CD4-positive, alpha-beta T cell (primary cell): Measurements from ENCODE around the gene KCTD20. TPM values are rescaled to one million over a fixed set of nuclear protein-coding genes. Genes with fewer than 3 reads are reported as not detected.
A peak's percentile ranks its signal among the peaks of the same experiment; 100 is the strongest.

Source experiments
- ATAC-seq: fragments of 200-7000 bp; cut with Tn5 transposase; one replicate; pipeline ENCODE4 v1.10.0; 2022; ENCODE audit warnings: mild to moderate bottlenecking; ENCODE audit not compliant: poor library complexity
- CTCF ChIA-PET: fragments of 350-600 bp; sonication (Branson Sonifier 250); formaldehyde crosslinking; loops from one replicate; lab custom pipeline; 2021; ENCODE audit warnings: antibody characterized with exemption, inconsistent platforms; lab: Charles Lee
- POLR2A ChIA-PET: fragments of 350-600 bp; sonication (Branson Sonifier 250); formaldehyde crosslinking; loops from one replicate; lab custom pipeline; 2021; ENCODE audit warnings: antibody characterized with exemption, inconsistent platforms; lab: Charles Lee
- DNase-seq, 14 experiments: peaks; one replicate each; pipeline ENCODE4 v3.0.0-alpha.2; 2013 to 2020; ENCODE audit warnings: mixed read lengths in 2 of 14
- H3K27ac ChIP-seq, 2 donors: one replicate each; pipeline versions ENCODE4 v1.5.1 to v1.7.0; 2013; ENCODE audit warnings: low read length in 2 of 2, low read depth in 1 of 2, mild to moderate bottlenecking in 1 of 2
- H3K27me3 ChIP-seq, 2 experiments: 1 replicate in 1 of 2; 2 replicates in 1 of 2; pipeline versions ENCODE4 v1.6.1 to v1.7.0; 2013; ENCODE audit warnings: low read length in 2 of 2, control low read depth in 1 of 2, mild to moderate bottlenecking in 1 of 2, moderate library complexity in 1 of 2; ENCODE audit not compliant: insufficient read depth in 2 of 2, control insufficient read depth in 1 of 2
- H3K36me3 ChIP-seq: one replicate; pipeline ENCODE4 v1.6.1; 2013; ENCODE audit warnings: low read length, control low read depth; ENCODE audit not compliant: insufficient read depth
- H3K4me1 ChIP-seq: one replicate; pipeline ENCODE4 v1.6.1; 2013; ENCODE audit warnings: low read length, control low read depth; ENCODE audit not compliant: insufficient read depth
- H3K4me3 ChIP-seq: one replicate; pipeline ENCODE4 v1.5.1; 2013; ENCODE audit warnings: mild to moderate bottlenecking, low read length, moderate library complexity
- H3K9me3 ChIP-seq, 2 experiments: 1 replicate in 1 of 2; 2 replicates in 1 of 2; pipeline versions ENCODE4 v1.6.1 to v1.7.0; 2013; ENCODE audit warnings: low read length in 2 of 2, mild to moderate bottlenecking in 2 of 2, control low read depth in 1 of 2, moderate library complexity in 1 of 2; ENCODE audit not compliant: control insufficient read depth in 1 of 2, insufficient read depth in 1 of 2
- H3K27ac Mint-ChIP-seq: one replicate; pipeline ENCODE4 v1.8.0; 2020; ENCODE audit warnings: mixed read lengths
- H3K27me3 Mint-ChIP-seq: one replicate; pipeline ENCODE4 v1.8.0; 2021; ENCODE audit warnings: mixed read lengths
- H3K36me3 Mint-ChIP-seq: one replicate; pipeline ENCODE4 v1.8.0; 2021; ENCODE audit warnings: low read depth, mixed read lengths
- H3K4me1 Mint-ChIP-seq: one replicate; pipeline ENCODE4 v1.8.0; 2021; ENCODE audit warnings: low read depth, mixed read lengths
- H3K4me3 Mint-ChIP-seq: one replicate; pipeline ENCODE4 v1.8.0; 2020; ENCODE audit warnings: mild to moderate bottlenecking, mixed read lengths
- H3K9me3 Mint-ChIP-seq: one replicate; pipeline ENCODE4 v1.8.0; 2020; ENCODE audit warnings: mixed read lengths
- intact Hi-C, 2 experiments: fragments of 100-400 bp; cut with DNase I in 1 of 2; cut with micrococcal nuclease in 1 of 2; formaldehyde crosslinking; loops; one replicate each; pipeline versions ENCODE4 v1.15.1 to v1.9.0; 2023 to 2025; cut with DNase I, micrococcal nuclease
- total RNA-seq, 174 experiments: library from RNA in 2 of 174; stranded (reverse) in 2 of 174; gene quantifications; one replicate each; pipeline ENCODE4 v1.2.3 and lab custom pipeline; 2021 to 2026
- TF ChIP-seq, protein P1 (sequence below): fragments of 200-600 bp; IDR thresholded peaks from one replicate; pipeline ENCODE4 v1.8.0; 2022; ENCODE audit warnings: antibody characterized with exemption, mild to moderate bottlenecking

Gene KCTD20
- total RNA-seq, 2 experiments from 2014 or later: 38.4 to 39.5 TPM

DNA sequence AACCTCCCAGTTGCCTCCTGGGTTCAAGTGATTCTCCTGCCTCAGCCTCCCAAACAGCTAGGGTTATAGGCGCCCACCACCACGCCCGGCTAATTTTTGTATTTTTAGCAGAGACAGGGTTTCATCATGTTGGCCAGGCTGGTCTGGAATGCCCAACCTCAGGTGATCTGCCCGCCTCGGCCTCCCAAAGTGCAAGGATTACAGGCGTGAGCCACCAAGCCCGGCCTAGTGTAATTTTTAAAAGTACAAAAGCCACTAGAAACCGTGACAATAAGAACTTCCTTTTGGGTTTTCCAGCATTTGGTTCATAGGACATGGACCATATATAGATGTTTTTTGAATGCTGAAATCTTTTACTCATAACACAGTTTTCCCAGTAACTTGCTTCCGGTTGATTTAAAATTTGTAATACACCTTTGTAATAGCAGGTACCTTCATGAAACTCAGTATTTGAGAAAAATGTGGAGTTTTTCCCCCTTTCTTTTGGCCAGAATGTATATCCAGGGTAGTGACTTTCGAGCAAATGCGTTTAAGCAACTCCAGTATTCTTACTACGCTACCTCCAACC lies 613 bp upstream of the KCTD20 start:
- TF ChIP-seq, protein P1, sequence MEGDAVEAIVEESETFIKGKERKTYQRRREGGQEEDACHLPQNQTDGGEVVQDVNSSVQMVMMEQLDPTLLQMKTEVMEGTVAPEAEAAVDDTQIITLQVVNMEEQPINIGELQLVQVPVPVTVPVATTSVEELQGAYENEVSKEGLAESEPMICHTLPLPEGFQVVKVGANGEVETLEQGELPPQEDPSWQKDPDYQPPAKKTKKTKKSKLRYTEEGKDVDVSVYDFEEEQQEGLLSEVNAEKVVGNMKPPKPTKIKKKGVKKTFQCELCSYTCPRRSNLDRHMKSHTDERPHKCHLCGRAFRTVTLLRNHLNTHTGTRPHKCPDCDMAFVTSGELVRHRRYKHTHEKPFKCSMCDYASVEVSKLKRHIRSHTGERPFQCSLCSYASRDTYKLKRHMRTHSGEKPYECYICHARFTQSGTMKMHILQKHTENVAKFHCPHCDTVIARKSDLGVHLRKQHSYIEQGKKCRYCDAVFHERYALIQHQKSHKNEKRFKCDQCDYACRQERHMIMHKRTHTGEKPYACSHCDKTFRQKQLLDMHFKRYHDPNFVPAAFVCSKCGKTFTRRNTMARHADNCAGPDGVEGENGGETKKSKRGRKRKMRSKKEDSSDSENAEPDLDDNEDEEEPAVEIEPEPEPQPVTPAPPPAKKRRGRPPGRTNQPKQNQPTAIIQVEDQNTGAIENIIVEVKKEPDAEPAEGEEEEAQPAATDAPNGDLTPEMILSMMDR: no peak

DNA sequence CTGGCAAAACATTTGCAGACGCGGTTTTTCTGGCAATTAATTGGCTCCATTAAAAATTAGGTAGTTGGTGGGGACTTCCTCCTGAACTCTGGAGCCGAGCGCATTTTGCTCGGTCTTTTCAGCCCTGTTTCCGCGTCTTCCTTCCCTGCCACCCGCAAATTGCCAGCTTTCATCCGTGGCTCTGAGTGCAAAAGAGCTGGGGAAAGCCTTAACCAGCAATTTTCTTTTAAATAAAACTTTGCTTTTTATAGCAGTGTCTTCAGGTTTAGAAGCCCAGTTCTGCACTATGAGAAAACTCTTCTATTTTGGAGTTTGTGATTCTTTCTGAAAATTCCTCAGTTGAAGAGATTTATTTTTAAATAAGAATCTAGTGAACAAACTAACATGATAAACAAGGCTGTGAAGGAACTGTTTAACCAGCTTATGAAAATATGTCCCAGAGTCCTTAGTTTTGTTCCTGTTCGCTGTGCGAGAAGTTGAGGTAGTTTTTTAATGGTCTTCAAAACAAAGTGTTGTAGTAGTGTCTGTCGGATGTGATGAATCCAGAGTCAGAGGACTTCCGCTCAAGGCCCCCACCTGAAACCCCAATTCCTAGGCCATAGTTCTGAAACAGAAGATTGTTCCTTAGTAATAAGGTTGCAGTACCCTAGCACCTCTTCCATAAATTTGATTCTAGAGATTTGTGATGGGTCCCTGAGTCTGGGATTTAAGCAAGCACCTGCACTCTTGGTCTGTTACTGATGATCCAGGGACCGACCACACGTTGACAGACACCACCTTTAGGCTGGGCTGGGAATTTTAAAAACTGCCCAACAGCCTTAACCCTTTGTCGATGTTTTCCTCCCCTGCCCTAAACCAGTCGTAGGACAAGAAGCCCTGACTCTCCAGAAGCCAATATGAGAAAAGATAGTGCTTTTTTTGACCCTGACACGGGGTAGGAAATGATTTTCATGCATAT lies 950 bp downstream of the KCTD20 start:
- Mint-ChIP-seq H3K36me3 (peaks cover 31% of the 10 kb centered on the region), H3K4me3 (peak overlapping the region; percentile 99), H3K27me3 (no peaks in the 10 kb centered on the region), H3K4me1 (peaks cover 67% of the 10 kb centered on the region), H3K27ac (peak overlapping the region; percentile 97), H3K9me3 (no peaks in the 10 kb centered on the region)
- POLR2A ChIA-PET: interaction anchor here (0.9 to 1.7 kb wide), 10 partner anchors 10 to 323 kb away, joined by 3 to 10 read pairs (median 4); no protein-coding TSS in a partner anchor
- H3K9me3 ChIP-seq: no peaks in the 10 kb centered on the region
- H3K4me1 ChIP-seq: peaks cover 27% of the 10 kb centered on the region
- no peaks in the 10 kb centered on the region for H3K27me3 ChIP-seq
- peak in 4 of 14 experiments; percentile 39 to 58 (median 49) for DNase-seq
- intact Hi-C loops: loop anchor here (1.0 to 10.0 kb wide), 6 partner anchors 20 to 416 kb away; partner anchors contain the start of genes MAPK14 (in 1 of the 2) and SRSF3 (in 1 of the 2)
- CTCF ChIA-PET: interaction anchor here (1.2 to 2.0 kb wide), 3 partner anchors 15 to 21 kb away, joined by 3 to 10 read pairs (median 7); no protein-coding TSS in a partner anchor
- H3K27ac ChIP-seq: peak overlapping the region; percentile 85 to 92
- H3K36me3 ChIP-seq: peaks cover 3% of the 10 kb centered on the region
- TF ChIP-seq, protein P1: no peak
- H3K4me3 ChIP-seq: peak overlapping the region; percentile 97
- ATAC-seq: no peak

More for the DNA sequence above, 613 bp upstream of the KCTD20 start:
- H3K36me3 Mint-ChIP-seq: peaks cover 22% of the 10 kb centered on the region
- peak overlapping the region; percentile 99 for H3K4me3 Mint-ChIP-seq
- intact Hi-C loops: loop anchor here (5.0 to 10.0 kb wide), 4 partner anchors 53 to 415 kb away; partner anchors contain the start of genes MAPK14 (in 1 of the 2) and SRSF3 (in 1 of the 2)
- H3K27ac Mint-ChIP-seq: peak overlapping the region; percentile 97
- no peaks in the 10 kb centered on the region for H3K9me3 Mint-ChIP-seq
- Histone ChIP-seq H3K27ac (peak overlapping the region; percentile 80 to 92), H3K4me3 (peak overlapping the region; percentile 97), H3K4me1 (peaks cover 26% of the 10 kb centered on the region), H3K9me3 (no peaks in the 10 kb centered on the region), H3K36me3 (no peaks in the 10 kb centered on the region), H3K27me3 (no peaks in the 10 kb centered on the region)
- ATAC-seq (no peak), DNase-seq (peak in 2 of 14 experiments; percentile 35 to 39)
- ChIA-PET CTCF (interaction anchor here (1.1 to 1.5 kb wide), 3 partner anchors 13 to 102 kb away, joined by 3 to 10 read pairs (median 4); no protein-coding TSS in a partner anchor), POLR2A (interaction anchor here (0.6 to 1.6 kb wide), 3 partner anchors 67 to 154 kb away, joined by 4 to 6 read pairs (median 4); no protein-coding TSS in a partner anchor)
- H3K27me3 Mint-ChIP-seq: no peaks in the 10 kb centered on the region
- peaks cover 57% of the 10 kb centered on the region for H3K4me1 Mint-ChIP-seq

DNA sequence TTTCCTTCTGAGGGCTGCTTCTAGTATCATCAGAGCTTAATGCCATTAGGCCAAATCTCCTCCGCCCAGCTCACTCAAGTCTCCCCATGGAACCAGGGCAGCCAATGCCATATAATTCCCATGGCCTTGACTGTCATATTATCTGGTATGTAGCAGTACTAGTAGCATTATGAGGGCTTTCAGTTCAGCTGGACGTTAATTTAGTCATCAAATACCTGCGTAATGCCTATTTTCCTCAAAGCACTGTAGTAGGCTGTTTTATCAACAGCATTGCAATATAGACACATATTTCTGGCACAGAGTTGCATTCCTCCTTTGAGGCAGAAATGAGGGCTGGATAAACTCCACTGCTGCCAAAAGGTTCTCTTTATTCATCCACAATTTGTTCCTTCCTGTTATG lies 1.7 kb downstream of the KCTD20 start:
- H3K4me1 Mint-ChIP-seq: peaks cover 70% of the 10 kb centered on the region

More for the DNA sequence above, 1.7 kb downstream of the KCTD20 start:
- Histone ChIP-seq H3K4me3 (peak overlapping the region; percentile 97), H3K9me3 (no peaks in the 10 kb centered on the region), H3K36me3 (peaks cover 3% of the 10 kb centered on the region), H3K27ac (no peak overlapping the region), H3K4me1 (peaks cover 27% of the 10 kb centered on the region), H3K27me3 (no peaks in the 10 kb centered on the region)
- intact Hi-C loops: loop anchor here (2.0 to 10.0 kb wide), 5 partner anchors 50 to 417 kb away; partner anchors contain the start of genes MAPK14 (in 1 of the 2) and SRSF3 (in 1 of the 2)
- Mint-ChIP-seq H3K27ac (peak overlapping the region; percentile 97), H3K9me3 (no peaks in the 10 kb centered on the region), H3K27me3 (no peaks in the 10 kb centered on the region), H3K4me3 (peak overlapping the region; percentile 99), H3K36me3 (peaks cover 38% of the 10 kb centered on the region)
- DNase-seq (no peak), ATAC-seq (no peak)
- ChIA-PET CTCF (interaction anchor here (1.2 to 2.0 kb wide), 2 partner anchors 16 to 21 kb away, joined by 3 to 10 read pairs; no protein-coding TSS in a partner anchor), POLR2A (interaction anchor here (1.2 to 1.7 kb wide), 4 partner anchors 9 to 324 kb away, joined by 3 to 10 read pairs (median 5); no protein-coding TSS in a partner anchor)
- TF ChIP-seq, protein P1: no peak
